HG02763 (cell line): Measurements from ENCODE around the gene PKDCC.

ENCODE experiments used
- ATAC-seq: cut with Tn5 transposase; IDR thresholded peaks from one replicate; pipeline ENCODE4 v1.9.1; 2021; ENCODE audit warnings: mild to moderate bottlenecking, moderate library complexity; ENCODE audit not compliant: unreplicated experiment

Gene PKDCC, protein sequence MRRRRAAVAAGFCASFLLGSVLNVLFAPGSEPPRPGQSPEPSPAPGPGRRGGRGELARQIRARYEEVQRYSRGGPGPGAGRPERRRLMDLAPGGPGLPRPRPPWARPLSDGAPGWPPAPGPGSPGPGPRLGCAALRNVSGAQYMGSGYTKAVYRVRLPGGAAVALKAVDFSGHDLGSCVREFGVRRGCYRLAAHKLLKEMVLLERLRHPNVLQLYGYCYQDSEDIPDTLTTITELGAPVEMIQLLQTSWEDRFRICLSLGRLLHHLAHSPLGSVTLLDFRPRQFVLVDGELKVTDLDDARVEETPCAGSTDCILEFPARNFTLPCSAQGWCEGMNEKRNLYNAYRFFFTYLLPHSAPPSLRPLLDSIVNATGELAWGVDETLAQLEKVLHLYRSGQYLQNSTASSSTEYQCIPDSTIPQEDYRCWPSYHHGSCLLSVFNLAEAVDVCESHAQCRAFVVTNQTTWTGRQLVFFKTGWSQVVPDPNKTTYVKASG

GRCh38 chr2:42047488-42048298 lies at the start of gene PKDCC:
PKDCC (plus strand) TSS chr2:42048021; CDS start chr2:42048200, 179 bp downstream.
- ATAC-seq: peak; percentile 59

- no peak for ATAC-seq
Measured at GRCh38 chr2:41998186-41999127, 49.4 kb upstream of the PKDCC start.

DNA sequence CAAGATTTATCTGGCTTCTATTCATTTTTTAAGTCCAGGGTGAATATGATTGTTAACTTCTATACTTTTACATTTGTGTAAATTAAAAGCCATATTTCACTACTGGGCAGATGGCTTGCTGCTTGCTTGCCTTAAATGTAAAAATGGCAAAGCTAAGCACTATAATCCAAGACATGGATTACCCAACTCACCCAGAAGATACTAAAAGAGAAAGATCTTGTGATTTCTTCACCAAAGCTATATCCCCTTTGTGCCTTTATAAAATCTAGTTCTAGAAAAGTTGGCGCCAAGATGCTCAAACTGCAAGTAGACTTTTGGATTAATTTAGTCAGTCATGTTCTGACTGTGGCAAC lies 48.7 kb upstream of the PKDCC start:
- no peak for ATAC-seq

DNA sequence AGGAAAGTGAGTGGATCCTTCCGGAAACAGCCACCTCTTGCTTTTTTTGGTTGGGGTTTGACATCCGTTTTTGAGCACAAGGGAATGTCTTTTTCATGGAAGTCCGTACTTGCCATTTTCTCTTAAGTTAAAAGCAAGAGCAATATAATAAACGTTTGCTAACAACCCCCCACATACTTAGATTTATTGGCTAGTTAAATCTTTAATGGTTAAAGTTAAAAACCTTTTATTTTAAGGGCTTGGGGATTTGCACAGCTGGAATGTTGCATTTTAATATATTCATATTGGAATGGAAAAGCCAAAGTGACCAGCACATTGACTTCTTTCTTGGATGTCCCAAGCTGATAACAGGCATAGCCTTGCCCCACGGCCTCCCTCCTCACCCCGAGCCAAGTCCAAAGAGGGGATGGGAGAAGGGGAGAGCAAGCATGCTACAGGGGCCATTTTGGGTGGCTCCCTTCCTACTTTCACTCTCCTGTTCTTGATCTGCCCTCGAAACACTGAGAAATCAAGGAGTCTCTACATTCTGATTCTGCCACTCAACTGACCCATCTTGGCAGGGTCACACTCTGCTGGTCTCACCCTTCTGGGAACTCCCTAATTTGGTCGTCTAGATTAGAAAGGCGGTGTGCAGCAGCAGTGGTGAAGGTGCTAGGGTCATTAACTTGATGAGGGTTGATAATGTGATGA lies 48.1 kb upstream of the PKDCC start:
- ATAC-seq: no peak

DNA sequence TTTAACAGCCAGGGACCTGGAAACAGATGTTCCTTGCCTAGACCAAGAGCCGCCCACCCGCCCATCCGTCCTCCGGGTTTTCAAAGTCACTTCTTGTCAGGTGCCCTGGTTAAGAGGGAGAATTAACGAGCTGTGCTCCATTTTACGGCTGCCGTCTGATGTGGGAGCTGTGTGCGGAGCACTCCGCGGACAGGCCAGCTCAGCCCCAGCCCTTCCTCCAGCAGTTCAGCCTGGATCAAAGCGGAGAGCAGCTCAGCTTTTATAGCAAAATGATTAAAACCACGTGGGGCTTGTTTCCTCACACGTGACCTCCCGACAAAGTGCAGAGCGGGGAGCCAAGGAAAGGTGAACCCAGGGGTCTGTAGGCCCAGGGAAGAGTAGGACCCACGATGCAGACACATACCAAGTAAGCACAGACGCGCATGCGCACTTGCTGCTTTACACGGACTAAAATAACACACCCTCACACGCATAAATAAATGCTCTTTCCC lies 46.1 kb upstream of the PKDCC start:
- ATAC-seq: no peak

- no peak for ATAC-seq
Measured at GRCh38 chr2:42007551-42007950, 40.3 kb upstream of the PKDCC start.

DNA sequence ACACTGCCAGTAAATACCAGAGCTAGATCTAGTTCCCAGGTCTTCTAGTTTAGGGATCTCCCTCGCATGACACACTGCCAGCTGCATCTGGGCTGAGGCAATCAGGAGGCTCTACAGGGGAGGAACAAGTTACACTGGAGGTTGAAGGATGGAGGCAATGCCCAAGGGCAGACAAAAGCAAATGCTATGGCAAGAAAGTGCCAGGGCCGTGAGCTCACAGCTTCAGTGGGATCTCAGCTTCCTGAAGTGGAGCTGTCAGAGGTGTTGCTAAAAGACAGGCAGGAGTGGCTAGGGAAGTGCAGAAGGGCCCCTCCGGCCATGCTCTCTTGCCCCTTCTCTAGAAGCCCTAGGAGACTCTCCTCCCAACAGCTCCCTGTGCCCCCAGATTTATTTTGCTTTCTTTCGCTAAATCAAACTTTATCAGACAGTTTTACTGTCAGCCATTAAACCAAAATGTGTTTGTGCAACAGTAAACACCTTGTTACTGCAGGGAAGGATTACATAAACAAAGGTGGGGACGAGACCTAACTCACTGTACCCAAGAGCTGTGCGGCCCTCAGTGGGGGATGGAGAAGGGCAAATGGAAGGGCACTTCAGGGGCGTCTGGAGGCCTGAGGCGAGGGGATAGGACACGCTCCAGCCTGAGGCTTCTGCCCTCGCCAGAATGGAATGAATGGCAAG lies 39.4 kb upstream of the PKDCC start:
- no peak for ATAC-seq

GRCh38 chr2:42009657-42010580 lies 37.9 kb upstream of the PKDCC start:
- no peak for ATAC-seq

DNA sequence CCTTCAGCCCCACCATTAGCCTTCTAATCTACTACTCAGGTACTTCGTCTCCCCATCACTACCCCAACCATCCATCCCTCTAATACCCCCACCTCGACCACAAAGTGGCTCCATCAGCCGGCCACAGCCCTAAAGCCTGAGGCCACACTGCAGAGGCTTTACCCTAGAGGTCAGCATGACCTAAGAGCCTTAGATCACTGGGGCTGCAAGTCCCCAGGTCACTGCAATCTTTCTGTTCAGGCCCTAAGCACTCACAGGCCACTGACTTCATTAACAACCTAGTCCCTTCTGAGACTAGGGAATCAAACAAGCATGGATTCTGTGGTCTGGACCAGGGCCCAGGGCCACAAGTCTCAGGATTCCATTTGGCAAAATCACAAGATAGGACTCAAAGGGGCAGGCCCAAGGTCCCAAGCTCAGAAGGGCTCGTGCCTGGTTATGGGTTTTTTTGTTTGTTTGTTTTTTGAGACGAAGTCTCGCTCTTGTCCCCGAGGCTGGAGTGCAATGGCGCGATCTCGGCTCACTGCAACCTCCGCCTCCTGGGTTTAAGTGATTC lies 37.0 kb upstream of the PKDCC start:
- ATAC-seq: no peak

- ATAC-seq: no peak
Measured at GRCh38 chr2:42012137-42012536, 35.7 kb upstream of the PKDCC start.

DNA sequence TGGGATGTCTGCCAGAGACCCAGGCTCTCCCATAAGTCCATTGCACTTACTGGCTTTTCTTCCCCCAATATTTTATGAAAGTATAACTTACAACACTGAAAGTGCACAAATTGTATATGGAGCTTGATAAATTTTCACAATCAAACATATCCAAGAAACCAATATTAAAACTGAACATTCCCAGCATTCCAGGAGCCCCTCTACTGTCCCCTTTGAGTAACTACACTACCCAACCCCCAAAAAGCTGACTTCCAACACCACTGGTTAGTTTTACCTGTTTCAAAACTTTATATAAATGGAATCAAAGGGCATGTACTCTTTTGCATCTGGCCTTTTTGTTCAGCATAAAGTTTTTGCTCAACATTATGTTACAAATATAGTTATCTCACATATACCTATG lies 35.2 kb upstream of the PKDCC start:
- ATAC-seq: no peak

GRCh38 chr2:42013409-42013808 lies 34.4 kb upstream of the PKDCC start:
- no peak for ATAC-seq

DNA sequence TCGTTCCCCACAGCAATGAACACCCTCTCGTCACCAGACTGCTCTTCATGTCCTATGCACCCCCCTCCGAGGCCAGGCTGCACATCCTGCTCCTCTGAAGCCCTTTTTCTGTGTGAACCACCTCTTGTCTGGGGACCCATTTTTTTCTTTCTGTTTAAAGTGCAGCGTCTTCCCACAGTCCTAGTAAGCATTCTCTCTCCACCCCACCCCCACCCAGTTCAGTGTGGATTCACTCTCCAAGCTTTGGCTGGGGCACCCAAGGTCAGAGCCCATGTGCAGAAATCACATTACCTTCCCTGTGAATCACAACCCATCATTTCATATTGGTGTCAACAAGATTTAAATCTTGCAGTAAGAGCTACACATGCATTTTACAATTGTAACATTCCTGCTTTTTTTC lies 26.4 kb upstream of the PKDCC start:
- no peak for ATAC-seq

DNA sequence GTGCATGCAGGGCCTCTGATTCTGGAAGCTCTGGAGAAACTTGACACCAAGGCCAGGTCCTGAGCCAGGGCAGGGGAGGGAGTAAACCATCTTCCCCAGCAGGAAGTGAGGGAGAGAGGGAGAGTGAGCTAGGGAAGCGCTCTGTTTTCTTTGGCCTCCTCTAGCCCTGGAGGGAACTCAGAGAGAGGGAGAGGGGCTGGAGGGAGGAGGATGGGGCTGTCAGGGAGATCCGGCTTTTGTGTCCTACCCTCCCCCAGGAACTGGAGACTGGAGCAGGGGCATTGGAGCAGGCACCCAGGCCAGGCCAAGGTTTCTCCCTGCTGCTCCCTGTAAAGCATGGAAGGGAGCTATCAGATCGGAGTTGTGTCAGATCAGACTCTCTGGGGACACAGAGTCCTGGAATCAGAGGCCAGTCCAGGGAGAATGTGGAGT lies 22.7 kb upstream of the PKDCC start:
- ATAC-seq: no peak

DNA sequence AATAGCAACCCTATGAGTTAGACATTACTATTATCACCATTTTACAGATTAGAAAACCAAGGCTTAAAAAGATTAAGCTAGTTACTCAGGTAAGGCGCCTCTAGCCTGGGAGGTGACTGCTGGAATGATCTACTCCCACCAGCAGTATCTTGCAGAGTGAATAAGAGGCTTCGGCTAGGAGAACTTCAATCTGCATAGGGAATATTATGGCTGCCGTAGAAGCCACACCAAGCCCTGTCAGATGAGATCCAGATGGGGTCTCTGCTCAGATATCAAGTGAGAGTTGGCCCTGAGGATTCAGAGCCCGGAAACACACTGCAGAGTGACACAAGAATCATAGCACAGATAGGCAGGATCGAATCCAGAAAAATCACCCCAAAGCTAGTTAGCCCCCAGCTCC lies 21.5 kb upstream of the PKDCC start:
- no peak for ATAC-seq

- peak; percentile 70 for ATAC-seq
Measured at GRCh38 chr2:42028571-42029148, 19.2 kb upstream of the PKDCC start.

- peak; percentile 6 for ATAC-seq
Measured at GRCh38 chr2:42029171-42029570, 18.6 kb upstream of the PKDCC start.
